GM21786 (cell line): ENCODE results near the gene CHMP4B.

Source experiments
- ATAC-seq: cut with Tn5 transposase; IDR thresholded peaks from one replicate; pipeline ENCODE4 v1.9.1; 2021; ENCODE audit not compliant: unreplicated experiment

Gene CHMP4B

GRCh38 chr20:33890557-33890956 is 79.4 kb downstream of the CHMP4B start:
- ATAC-seq = no peak

DNA sequence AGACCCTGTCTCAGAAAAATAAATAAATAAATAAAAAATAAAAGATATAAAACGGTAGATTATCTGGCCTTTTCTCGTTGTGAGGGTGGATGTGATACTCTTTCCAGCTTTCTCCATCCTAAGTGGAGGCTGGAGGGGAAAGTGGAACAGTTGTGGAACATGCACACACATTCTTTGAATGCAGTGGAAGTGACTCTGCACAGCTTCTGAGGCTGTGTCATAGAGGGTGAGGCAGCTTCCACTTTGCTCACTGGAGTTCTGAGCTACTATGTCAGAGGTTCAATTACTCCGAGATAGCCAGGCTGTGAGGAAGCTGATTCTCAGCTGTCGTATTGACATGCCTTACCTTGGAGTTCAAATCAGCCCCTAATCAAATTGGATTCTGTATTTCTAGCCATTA is 82.2 kb downstream of the CHMP4B start:
- ATAC-seq = no peak

DNA sequence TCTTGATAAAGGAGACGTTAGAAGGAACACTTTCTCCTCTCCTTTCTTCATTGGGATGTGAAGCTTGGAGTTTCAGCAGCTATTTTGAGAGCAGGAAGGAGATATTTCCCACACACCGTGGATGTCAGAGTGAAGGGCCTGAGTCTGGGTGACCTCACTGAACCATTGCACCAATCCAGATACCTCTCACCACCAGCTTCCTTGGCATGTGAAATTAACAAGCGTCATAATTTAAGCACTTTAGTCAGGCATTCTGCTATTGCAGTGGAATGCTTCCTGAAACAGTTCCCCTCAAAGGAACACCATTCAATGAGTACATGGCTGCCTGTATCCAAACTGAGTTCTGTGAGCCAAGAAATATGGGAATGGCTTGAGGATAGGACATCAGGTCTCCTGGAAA is 83.7 kb downstream of the CHMP4B start:
- ATAC-seq = no peak

DNA sequence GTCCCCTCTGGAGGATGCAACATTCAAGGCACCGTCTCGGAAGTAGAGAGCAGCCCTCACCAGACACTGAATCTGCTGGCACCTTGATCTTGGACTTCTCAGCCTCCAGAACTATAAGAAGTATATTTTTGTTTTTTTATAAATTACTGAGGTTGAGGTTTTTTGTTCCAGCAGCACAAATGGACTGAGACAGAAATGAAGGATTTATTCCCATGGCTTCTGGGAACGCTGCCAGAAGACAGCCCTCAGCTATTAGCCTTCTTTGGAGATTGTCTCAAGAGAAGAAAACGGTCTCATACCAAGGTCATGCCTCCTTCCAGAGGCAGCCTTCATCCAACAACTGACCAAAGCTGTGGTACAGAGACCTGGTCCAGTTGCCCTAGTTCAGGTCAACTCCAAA is 85.4 kb downstream of the CHMP4B start:
- ATAC-seq = no peak

DNA sequence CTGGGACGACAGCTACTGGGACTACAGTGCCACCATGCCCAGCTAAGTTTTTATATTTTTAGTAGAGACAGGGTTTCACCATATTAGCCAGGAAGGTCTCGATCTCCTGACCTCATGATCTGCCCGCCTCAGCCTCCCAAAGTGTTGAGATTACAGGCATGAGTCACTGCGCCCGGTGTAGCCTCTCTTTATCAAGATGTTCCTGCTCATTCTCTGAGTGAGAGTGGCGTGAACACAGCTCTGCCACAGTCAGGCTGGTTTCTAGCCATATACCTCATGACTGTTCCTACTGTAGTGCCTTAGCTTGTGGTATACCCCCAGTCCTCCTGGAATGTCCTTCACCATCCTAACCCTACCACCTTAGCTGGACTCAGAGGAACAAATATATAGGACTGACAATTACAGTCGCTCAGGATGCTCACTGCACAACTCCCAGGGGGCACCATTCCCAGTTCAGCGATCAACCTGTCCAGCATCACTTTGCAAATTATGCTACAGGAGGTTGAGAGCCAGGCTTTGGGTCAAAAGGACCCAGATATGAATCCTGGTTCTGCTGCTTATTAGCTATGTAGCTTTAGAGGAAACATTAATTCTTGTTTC is 86.3 kb downstream of the CHMP4B start:
- no peak for ATAC-seq

DNA sequence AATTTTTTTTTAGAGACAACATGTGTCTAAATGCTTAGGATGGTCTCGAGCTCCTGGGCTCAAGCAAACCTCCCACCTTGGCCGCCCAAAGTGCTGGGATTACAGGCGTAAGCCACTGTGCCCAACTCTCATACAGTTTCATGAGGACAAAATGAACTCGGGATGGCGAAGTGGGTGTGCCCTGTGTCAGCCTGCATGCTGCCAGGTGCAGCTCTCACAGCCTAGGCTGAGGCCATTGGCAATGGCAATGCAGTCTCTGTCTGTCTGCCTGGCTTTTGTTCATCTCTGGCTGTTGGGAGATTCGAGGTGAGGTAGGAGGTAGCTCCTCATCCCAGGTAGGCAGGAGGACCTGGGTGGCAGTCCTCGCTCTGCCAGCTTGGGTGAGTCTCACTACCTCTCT is 88.0 kb downstream of the CHMP4B start:
- no peak for ATAC-seq

DNA sequence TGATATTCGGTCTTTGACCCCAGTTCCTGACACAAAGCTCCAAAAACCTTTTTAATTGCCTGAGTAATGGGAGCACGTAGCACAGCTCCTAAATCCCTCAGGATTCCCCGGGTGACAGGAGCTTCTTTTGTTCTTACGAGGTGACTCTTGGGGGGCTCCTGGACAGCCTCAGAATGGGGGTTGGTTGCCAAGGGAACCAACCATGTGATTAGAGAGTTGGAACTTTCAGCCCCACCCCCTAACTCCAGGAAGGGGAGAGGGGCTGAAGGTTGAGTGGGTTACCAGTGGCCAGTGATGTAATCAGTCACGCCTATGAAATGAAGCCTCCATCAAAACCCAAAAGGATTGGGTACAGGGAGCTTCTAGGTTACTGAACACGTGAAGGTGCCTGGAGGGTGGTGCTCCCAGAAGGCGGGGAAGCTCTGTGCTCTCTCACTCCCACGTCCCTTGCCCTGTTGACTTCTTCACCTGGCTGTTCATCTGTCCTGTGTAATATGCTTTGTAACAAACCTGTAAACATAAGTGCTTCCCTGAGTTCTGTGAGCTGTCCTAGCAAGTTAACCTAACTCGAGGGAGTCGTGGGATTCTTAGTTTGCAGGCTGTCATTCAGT is 89.5 kb downstream of the CHMP4B start:
- no peak for ATAC-seq

GRCh38 chr20:33901132-33901523 is 90.0 kb downstream of the CHMP4B start:
- ATAC-seq = no peak

DNA sequence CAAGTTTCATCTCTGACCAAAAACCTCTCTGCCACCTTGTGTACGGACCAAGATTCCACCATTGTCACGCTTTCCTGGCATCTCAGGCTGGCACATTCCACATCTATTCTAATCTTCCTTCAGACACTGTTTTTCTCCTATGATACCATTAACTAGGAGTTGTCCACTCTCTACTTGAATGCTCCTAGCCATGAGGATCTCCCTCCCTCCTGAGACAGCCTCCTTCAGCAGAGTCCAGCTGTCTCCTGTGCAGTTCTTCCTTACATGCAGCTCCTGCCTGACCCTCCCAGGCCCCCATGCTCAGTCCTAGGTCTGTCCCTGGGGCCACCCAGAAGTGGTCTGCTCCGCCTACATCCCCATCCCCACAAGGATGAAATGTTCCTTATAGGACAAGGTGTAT is 90.9 kb downstream of the CHMP4B start:
- ATAC-seq = no peak
